ENCODE results near the gene FGD1.

DNA sequence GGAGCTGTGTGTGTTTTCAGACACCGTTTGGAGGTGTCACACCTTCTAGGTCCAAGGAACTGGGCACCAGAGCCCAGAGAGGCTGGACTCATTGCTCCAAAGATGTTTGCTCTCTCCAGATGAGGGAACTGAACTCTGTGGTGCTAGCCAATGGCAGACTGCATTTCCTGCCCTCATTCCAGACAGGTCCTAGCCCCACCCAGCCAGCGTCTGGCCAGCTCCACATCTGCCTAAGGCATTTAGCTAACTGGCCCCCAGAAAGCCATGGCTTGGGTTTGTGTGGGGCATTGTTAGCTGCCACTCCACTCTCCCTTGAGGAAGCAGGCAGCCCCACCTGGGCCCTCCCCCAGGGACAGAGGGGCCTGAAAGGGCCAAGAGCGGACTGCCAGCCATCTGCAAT, 11.4 kb downstream of the FGD1 start:
- no peak for TF ChIP-seq CTCF (IDR thresholded peaks at IDR 0.05)
- TF ChIP-seq POLR2A (IDR thresholded peaks at IDR 0.05), result no peak
